Smooth muscle cell (in vitro differentiated cells): Measurements from ENCODE around the gene BABAM2. TPM values are rescaled to one million over a fixed set of nuclear protein-coding genes. Genes with fewer than 3 reads are reported as not detected.

Experiments used
- DNase-seq: peaks from one replicate; lab custom pipeline; 2025; ENCODE audit not compliant: unreplicated experiment; lab: John Stamatoyannopoulos, UW
- H2AFZ ChIP-seq: fragments of 200-600 bp; sonication (generic); 2 replicates; pipeline ENCODE4 v1.6.0; 2016; ENCODE audit warnings: antibody characterized with exemption, low read depth, mild to moderate bottlenecking
- H3F3A ChIP-seq: fragments of 200-600 bp; sonication (generic); 2 replicates; pipeline ENCODE4 v1.6.0; 2017; ENCODE audit warnings: antibody characterized with exemption, low read depth
- H3K27ac ChIP-seq: fragments of 200-600 bp; sonication (generic); 2 replicates; pipeline ENCODE4 v1.5.1; 2016; ENCODE audit warnings: low read depth, mild to moderate bottlenecking
- H3K27me3 ChIP-seq: fragments of 200-600 bp; sonication (generic); 2 replicates; pipeline ENCODE4 v1.6.1; 2016; ENCODE audit warnings: low read depth, mild to moderate bottlenecking
- H3K36me3 ChIP-seq: fragments of 200-600 bp; sonication (generic); 2 replicates; pipeline ENCODE4 v1.5.1; 2016; ENCODE audit warnings: low read depth
- H3K4me1 ChIP-seq: fragments of 200-600 bp; sonication (generic); 2 replicates; pipeline ENCODE4 v1.5.1; 2016; ENCODE audit warnings: low read depth
- H3K4me2 ChIP-seq: fragments of 200-600 bp; sonication (generic); 2 replicates; pipeline ENCODE4 v1.6.0; 2016; ENCODE audit warnings: mild to moderate bottlenecking
- H3K4me3 ChIP-seq: fragments of 200-600 bp; sonication (generic); 2 replicates; pipeline ENCODE4 v1.5.1; 2016; ENCODE audit warnings: mild to moderate bottlenecking
- H3K79me2 ChIP-seq: fragments of 200-600 bp; sonication (generic); 2 replicates; pipeline ENCODE4 v1.6.0; 2016; ENCODE audit warnings: low read depth, mild to moderate bottlenecking
- H3K9ac ChIP-seq: fragments of 200-600 bp; sonication (generic); 2 replicates; pipeline ENCODE4 v1.6.0; 2016; ENCODE audit warnings: low read depth
- H3K9me3 ChIP-seq: fragments of 200-600 bp; sonication (generic); replicated peaks from 2 replicates; pipeline ENCODE4 v1.5.1; 2016; ENCODE audit warnings: low read depth
- H4K20me1 ChIP-seq: fragments of 200-600 bp; sonication (generic); 2 replicates; pipeline ENCODE4 v1.6.0; 2016; ENCODE audit warnings: low read depth
- CTCF ChIP-seq: fragments of 200-600 bp; sonication (generic); IDR thresholded peaks from 2 replicates; pipeline ENCODE4 v1.5.1; 2017; ENCODE audit warnings: borderline replicate concordance, mild to moderate bottlenecking, antibody characterized with exemption; ENCODE audit not compliant: insufficient read depth, poor library complexity, severe bottlenecking
- WGBS: methylation state at CpG from one replicate; pipeline ENCODE4 v1.1.7; 2016; ENCODE audit warnings: low lambda C conversion rate; 5-methylcytosine and 5-hydroxymethylcytosine counted together
- polyA plus RNA-seq: library from polyadenylated mRNA; unstranded; fragments of >200 nt; fragmentation: Nextera tagmentation; extraction: Ambion mirVana; gene quantifications from 2 replicates; pipeline ENCODE4 v1.2.1, GENCODE V29; 2016
- total RNA-seq: library from RNA; depleted of rRNA; stranded (reverse); fragments of >200 nt; gene quantifications from 2 replicates; pipeline ENCODE4 v1.2.3, GENCODE V29; 2014

The BABAM2 gene
- total and polyA plus RNA-seq, 2 experiments from 2014 or later = 26.5 to 29.1 TPM

- Histone ChIP-seq H3F3A (peaks cover 6% of the 10 kb centered on the region), H3K27me3 (no peaks in the 10 kb centered on the region), H3K27ac (no peak overlapping the region), H3K79me2 (no peaks in the 10 kb centered on the region), H3K9me3 (no peaks in the 10 kb centered on the region), H2AFZ (no peak overlapping the region), H3K4me2 (no peak overlapping the region), H3K4me3 (no peak overlapping the region), H3K9ac (no peak overlapping the region), H3K4me1 (peaks cover 9% of the 10 kb centered on the region), H3K36me3 (no peaks in the 10 kb centered on the region), H4K20me1 (no peaks in the 10 kb centered on the region)
- 82% methylated on average over 1 of the region's 1 CpG for WGBS
- no peak for TF ChIP-seq CTCF
- DNase-seq = no peak
These were observed 164.4 kb downstream of the BABAM2 start for GRCh38 chr2:28054916-28055315.

GRCh38 chr2:28055325-28055970 lies 164.9 kb downstream of the BABAM2 start:
- H3K27ac ChIP-seq = no peak overlapping the region
- no peak overlapping the region for H3K4me2 ChIP-seq
- no peak overlapping the region for H3K9ac ChIP-seq
- H3K36me3 ChIP-seq = no peaks in the 10 kb centered on the region
- H3K4me1 ChIP-seq = peaks cover 9% of the 10 kb centered on the region
- DNase-seq = no peak
- no peaks in the 10 kb centered on the region for H3K9me3 ChIP-seq
- H4K20me1 ChIP-seq = no peaks in the 10 kb centered on the region
- H3F3A ChIP-seq = peaks cover 6% of the 10 kb centered on the region
- no peak overlapping the region for H3K4me3 ChIP-seq
- H3K79me2 ChIP-seq = no peaks in the 10 kb centered on the region
- TF ChIP-seq CTCF = no peak
- no peak overlapping the region for H2AFZ ChIP-seq
- no peaks in the 10 kb centered on the region for H3K27me3 ChIP-seq

- Histone ChIP-seq H3K79me2 (no peaks in the 10 kb centered on the region), H3K27ac (no peak overlapping the region), H3K4me2 (no peak overlapping the region), H3K9me3 (no peaks in the 10 kb centered on the region), H3K4me1 (no peaks in the 10 kb centered on the region), H3K27me3 (no peaks in the 10 kb centered on the region), H3K36me3 (no peaks in the 10 kb centered on the region), H3F3A (peaks cover 3% of the 10 kb centered on the region), H2AFZ (no peak overlapping the region), H3K4me3 (no peak overlapping the region), H4K20me1 (no peaks in the 10 kb centered on the region), H3K9ac (no peak overlapping the region)
- DNase-seq = no peak
- WGBS = 93% methylated on average over 5 of the region's 5 CpGs
- no peak for TF ChIP-seq CTCF
These were observed 168.3 kb downstream of the BABAM2 start for GRCh38 chr2:28058791-28059190.

- no peak for DNase-seq
- no peak overlapping the region for H3K4me2 ChIP-seq
- H4K20me1 ChIP-seq = no peaks in the 10 kb centered on the region
- H3K9me3 ChIP-seq = no peaks in the 10 kb centered on the region
- no peaks in the 10 kb centered on the region for H3K4me1 ChIP-seq
- no peaks in the 10 kb centered on the region for H3F3A ChIP-seq
- no peaks in the 10 kb centered on the region for H3K27me3 ChIP-seq
- TF ChIP-seq CTCF = no peak
- H3K4me3 ChIP-seq = no peak overlapping the region
- H3K27ac ChIP-seq = no peak overlapping the region
- WGBS = 92% methylated on average over 2 of the region's 2 CpGs
- H3K36me3 ChIP-seq = no peaks in the 10 kb centered on the region
- no peak overlapping the region for H2AFZ ChIP-seq
- H3K79me2 ChIP-seq = no peaks in the 10 kb centered on the region
- no peak overlapping the region for H3K9ac ChIP-seq
These were observed 172.3 kb downstream of the BABAM2 start for GRCh38 chr2:28062867-28063266.
